ENCODE results near the gene GREB1L.

GREB1L gene

GRCh38 chr18:21548647-21549046, 306.6 kb downstream of the GREB1L start:
- no peak for DNase-seq (ENCODE audit: low read depth in 2 of 2, low spot score in 1 of 2)

GRCh38 chr18:21550510-21550970, 308.5 kb downstream of the GREB1L start:
- no peak for DNase-seq (ENCODE audit: low read depth in 2 of 2, low spot score in 1 of 2)

- DNase-seq (ENCODE audit: low read depth in 2 of 2, low spot score in 1 of 2): no peak
Measured at GRCh38 chr18:21557607-21558253, 315.7 kb downstream of the GREB1L start.

GRCh38 chr18:21559195-21559594, 317.2 kb downstream of the GREB1L start:
- DNase-seq (ENCODE audit: low read depth in 2 of 2, low spot score in 1 of 2): no peak

GRCh38 chr18:21571772-21572171, 329.7 kb downstream of the GREB1L start:
- no peak for DNase-seq (ENCODE audit: low read depth in 2 of 2, low spot score in 1 of 2)
